A549 (cell line): Measurements from ENCODE around the gene SCYL1. TPM values are rescaled to one million over a fixed set of nuclear protein-coding genes. Genes with fewer than 3 reads are reported as not detected.

Source experiments
- ATAC-seq, 2 experiments: fragments of 200-7000 bp in 1 of 2; fragments of >200 bp in 1 of 2; cut with Nextera tagmentation in 1 of 2; cut with Tn5 transposase in 1 of 2; 3 replicates each; pipeline versions ENCODE4 v1.8.0 to v1.9.1; 2018 to 2020; ENCODE audit warnings: mild to moderate bottlenecking in 1 of 2, moderate library complexity in 1 of 2
- CTCF ChIA-PET: fragments of 300-600 bp; sonication (Branson Sonifier 250); formaldehyde crosslinking; extraction: SDS; loops from one replicate; lab custom pipeline; 2021; ENCODE audit warnings: antibody characterized with exemption, inconsistent platforms; lab: Yijun Ruan, JAX
- POLR2A ChIA-PET: fragments of 350-600 bp; formaldehyde crosslinking; extraction: SDS; loops from one replicate; lab custom pipeline; 2021; ENCODE audit warnings: antibody characterized with exemption, inconsistent platforms; lab: Yijun Ruan, JAX
- DNase-seq, 2 experiments: peaks; one replicate each; pipeline versions ENCODE4 v3.0.0 to v3.0.0-alpha.2; 2011 to 2016; ENCODE audit warnings: low read depth in 1 of 2, low spot score in 1 of 2
- FAIRE-seq: peaks from 2 replicates; lab custom pipeline; 2011; peaks lifted over from hg19 to GRCh38; lab: Jason Lieb, UNC
- H3K27ac ChIP-seq, 2 experiments: fragments of >200 bp; sonication (Bioruptor Twin); formaldehyde crosslinking; 3 replicates each; pipeline ENCODE4 v1.5.1; 2016 to 2017
- H3K4me1 ChIP-seq: fragments of >200 bp; sonication (Bioruptor Twin); formaldehyde crosslinking; 3 replicates; pipeline ENCODE4 v1.6.1; 2016
- H3K4me2 ChIP-seq: fragments of >200 bp; sonication (Bioruptor Twin); formaldehyde crosslinking; 3 replicates; pipeline ENCODE4 v1.6.1; 2016
- H3K4me3 ChIP-seq: fragments of >200 bp; sonication (Bioruptor Twin); formaldehyde crosslinking; 3 replicates; pipeline ENCODE4 v1.5.1; 2016
- H3K9me3 ChIP-seq: fragments of >200 bp; sonication (Bioruptor Twin); formaldehyde crosslinking; 3 replicates; pipeline ENCODE4 v1.6.1; 2016
- CBX2 ChIP-seq: fragments of 200-600 bp; sonication (generic); IDR thresholded peaks from 2 replicates; pipeline ENCODE4 v1.6.1; 2016; ENCODE audit warnings: low read depth, mild to moderate bottlenecking, borderline replicate concordance
- EHF ChIP-seq: fragments of 250-450 bp; sonication (Bioruptor Pico); IDR thresholded peaks from 2 replicates; pipeline ENCODE4 v1.5.0; 2020; ENCODE audit warnings: mild to moderate bottlenecking
- FOSB ChIP-seq: fragments of 250-450 bp; sonication (Bioruptor Pico); IDR thresholded peaks from 2 replicates; pipeline ENCODE4 v1.5.0; 2020; ENCODE audit warnings: mild to moderate bottlenecking, moderate library complexity
- FOSL2 ChIP-seq, 2 experiments: fragments of 450-650 bp in 1 of 2; fragments of >200 bp in 1 of 2; sonication (Bioruptor Twin) in 1 of 2; formaldehyde crosslinking; IDR thresholded peaks; 2 replicates each; pipeline versions ENCODE4 v1.5.0 to v1.6.1; 2016 to 2020; ENCODE audit warnings: mild to moderate bottlenecking in 1 of 2, moderate library complexity in 1 of 2
- FOXS1 ChIP-seq: fragments of 250-450 bp; sonication (Bioruptor Pico); IDR thresholded peaks from 2 replicates; pipeline ENCODE4 v1.5.0; 2020; ENCODE audit warnings: mild to moderate bottlenecking, moderate library complexity
- GATA3 ChIP-seq: IDR thresholded peaks from 2 replicates; pipeline ENCODE4 v1.6.1; 2012; ENCODE audit warnings: borderline replicate concordance
- HDAC2 ChIP-seq: fragments of 200-600 bp; sonication (generic); IDR thresholded peaks from 2 replicates; pipeline ENCODE4 v1.6.1; 2016
- HOXA7 ChIP-seq: fragments of 250-450 bp; sonication (Bioruptor Pico); IDR thresholded peaks from 2 replicates; pipeline ENCODE4 v1.5.0; 2020; ENCODE audit warnings: mild to moderate bottlenecking, moderate library complexity
- MAX ChIP-seq: IDR thresholded peaks from 2 replicates; pipeline ENCODE4 v1.6.1; 2012
- MAZ ChIP-seq: fragments of 150-350 bp; IDR thresholded peaks from 2 replicates; pipeline ENCODE4 v1.6.1; 2014; ENCODE audit warnings: antibody characterized with exemption, low read depth, low read length, borderline replicate concordance
- NPAS2 ChIP-seq: fragments of 250-450 bp; sonication (Bioruptor Pico); IDR thresholded peaks from 2 replicates; pipeline ENCODE4 v1.8.0; 2022; ENCODE audit warnings: mild to moderate bottlenecking, moderate library complexity, borderline replicate concordance
- NR3C1 ChIP-seq: fragments of >200 bp; sonication (Bioruptor Twin); formaldehyde crosslinking; IDR thresholded peaks from 3 replicates; pipeline ENCODE4 v1.6.1; 2017
- PHF8 ChIP-seq: fragments of 200-600 bp; sonication (generic); IDR thresholded peaks from 2 replicates; pipeline ENCODE4 v1.6.1; 2016; ENCODE audit warnings: low read depth, mild to moderate bottlenecking, antibody characterized with exemption, moderate library complexity, borderline replicate concordance
- POLR2A ChIP-seq: IDR thresholded peaks from 2 replicates; pipeline ENCODE4 v1.6.1; 2012; ENCODE audit warnings: mild to moderate bottlenecking, low read length
- POLR2AphosphoS2 ChIP-seq: conservative IDR thresholded peaks from 2 replicates; pipeline ENCODE4 v1.6.1; 2012; ENCODE audit warnings: low read length, improper control_type of control experiment, inconsistent platforms
- REST ChIP-seq: fragments of 200-600 bp; sonication (generic); IDR thresholded peaks from 2 replicates; pipeline ENCODE4 v1.6.1; 2016; ENCODE audit warnings: antibody characterized with exemption, mild to moderate bottlenecking, moderate library complexity
- RFX5 ChIP-seq: fragments of 450-650 bp; IDR thresholded peaks from 2 replicates; pipeline ENCODE4 v1.7.1; 2014; ENCODE audit warnings: antibody characterized with exemption, mild to moderate bottlenecking, moderate library complexity
- SMC3 ChIP-seq: fragments of >200 bp; sonication (Bioruptor Twin); formaldehyde crosslinking; IDR thresholded peaks from 3 replicates; pipeline ENCODE4 v1.6.1; 2018; ENCODE audit warnings: inconsistent platforms
- TFCP2L1 ChIP-seq: fragments of 250-450 bp; sonication (Bioruptor Pico); IDR thresholded peaks from 2 replicates; pipeline ENCODE4 v1.5.0; 2021; ENCODE audit warnings: mild to moderate bottlenecking
- ZNF302 ChIP-seq: fragments of 250-450 bp; sonication (Bioruptor Pico); IDR thresholded peaks from 2 replicates; pipeline ENCODE4 v1.9.0; 2021; ENCODE audit warnings: inconsistent platforms, mild to moderate bottlenecking, moderate library complexity
- WGBS: methylation state at CpG from one replicate; pipeline ENCODE4 v1.1.6; 2017; ENCODE audit errors: missing lambda C conversion rate; 5-methylcytosine and 5-hydroxymethylcytosine counted together
- polyA plus RNA-seq, 4 experiments: library from polyadenylated mRNA; depleted of rRNA in 3 of 4; stranded (reverse); fragments of >200 nt; fragmentation: RNase III in 1 of 4; extraction: RNeasy Plus Mini Kit Qiagen cat#74134 plus additional on column Dnase treatment in 1 of 4; gene quantifications; 2 replicates in 3 of 4; 3 replicates in 1 of 4; pipeline ENCODE4 v1.2.3, GENCODE V29; 2011 to 2017
- TF ChIP-seq, protein P1 (sequence below): fragments of 150-350 bp; IDR thresholded peaks from 2 replicates; pipeline ENCODE4 v1.6.1; 2014; ENCODE audit warnings: low read depth, mild to moderate bottlenecking, low read length

Gene SCYL1
- polyA plus RNA-seq, 2 of the 4 experiments (the other 2 are of a cell fraction) = 30.8 to 46.8 TPM

DNA sequence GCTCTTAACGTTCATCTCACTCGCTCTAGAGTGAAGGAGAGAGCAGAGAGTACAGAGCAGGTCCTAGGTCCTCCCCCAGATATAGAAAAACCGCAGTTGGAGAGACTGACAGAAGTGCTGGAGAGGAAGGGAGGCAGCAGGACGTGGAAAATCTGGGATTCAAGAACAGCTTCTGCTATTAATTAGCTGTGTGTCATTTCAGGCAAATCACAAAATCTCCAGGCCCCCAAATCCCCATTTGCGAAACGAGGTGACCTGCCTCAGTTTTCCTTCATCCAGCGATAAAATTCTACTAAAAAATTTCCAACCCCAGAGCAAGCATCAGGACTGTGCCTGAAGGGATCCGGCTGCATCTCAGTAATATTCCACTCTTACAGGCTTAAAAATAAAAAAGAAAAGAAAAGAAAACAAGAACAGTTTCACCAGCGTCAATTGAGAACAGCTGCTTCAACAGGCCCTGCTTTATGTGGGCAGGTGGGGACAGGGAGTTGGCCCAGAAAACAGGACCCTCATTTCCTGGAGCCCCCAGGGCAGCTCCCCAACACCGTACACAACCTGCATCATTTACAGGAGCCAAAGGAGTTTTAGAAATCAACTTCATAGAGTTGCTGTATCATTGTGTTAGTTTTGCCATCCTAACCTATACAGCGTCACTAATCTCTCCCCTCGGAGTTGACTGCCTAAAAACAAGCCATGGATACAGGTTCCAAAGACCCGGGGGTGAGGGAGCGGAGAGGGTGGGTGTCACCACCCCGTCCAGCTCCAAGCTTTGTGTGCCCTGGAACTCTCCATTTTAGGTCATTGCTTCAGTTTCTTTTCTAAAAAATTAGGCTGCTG, 28.4 kb upstream of the SCYL1 start:
- FAIRE-seq = no peak
- TF ChIP-seq RFX5 (no peak), MAX (no peak), NPAS2 (CRISPR knock-in tag) (0 out of 2 replicates have a peak, but pooled peaks have one; percentile 3), FOSL2 (IDR thresholded peaks at IDR 0.05) (no peak), FOSL2 (CRISPR knock-in tag; IDR thresholded peaks at IDR 0.05) (no peak), SMC3 (no peak), POLR2A (0 out of 2 replicates have a peak, but pooled peaks have one; percentile 11), POLR2AphosphoS2 (no peak), NR3C1 (no peak), EHF (CRISPR knock-in tag) (peak; percentile 44; the same call in 1 of the 2 replicates), PHF8 (no peak), TFCP2L1 (no peak), GATA3 (no peak), MAZ (no peak), HDAC2 (no peak), FOXS1 (CRISPR knock-in tag) (0 out of 2 replicates have a peak, but pooled peaks have one; percentile 25), HOXA7 (CRISPR knock-in tag) (peak; percentile 87), CBX2 (no peak), REST (no peak), FOSB (CRISPR knock-in tag) (peak; percentile 83), ZNF302 (CRISPR knock-in tag) (no peak)
- TF ChIP-seq, protein P1, sequence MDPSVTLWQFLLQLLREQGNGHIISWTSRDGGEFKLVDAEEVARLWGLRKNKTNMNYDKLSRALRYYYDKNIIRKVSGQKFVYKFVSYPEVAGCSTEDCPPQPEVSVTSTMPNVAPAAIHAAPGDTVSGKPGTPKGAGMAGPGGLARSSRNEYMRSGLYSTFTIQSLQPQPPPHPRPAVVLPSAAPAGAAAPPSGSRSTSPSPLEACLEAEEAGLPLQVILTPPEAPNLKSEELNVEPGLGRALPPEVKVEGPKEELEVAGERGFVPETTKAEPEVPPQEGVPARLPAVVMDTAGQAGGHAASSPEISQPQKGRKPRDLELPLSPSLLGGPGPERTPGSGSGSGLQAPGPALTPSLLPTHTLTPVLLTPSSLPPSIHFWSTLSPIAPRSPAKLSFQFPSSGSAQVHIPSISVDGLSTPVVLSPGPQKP = no peak
- Histone ChIP-seq H3K4me1 (peaks cover 62% of the 10 kb centered on the region), H3K9me3 (no peaks in the 10 kb centered on the region), H3K4me3 (peak overlapping the region; percentile 30; the same call in 2 of the 3 replicates), H3K4me2 (peak overlapping the region; percentile 98), H3K27ac (peak overlapping the region; percentile 98 to 100)
- no peak; a peak in 1 of 6 replicates for ATAC-seq
- CTCF ChIA-PET = interaction anchor here (0.6 to 30.0 kb wide), 13 partner anchors 9 to 933 kb away, joined by 3 to 947 read pairs (median 5); partner anchors contain the start of gene SLC25A45
- DNase-seq = no peak
- WGBS = 29% methylated on average over 15 of the region's 15 CpGs
- POLR2A ChIA-PET = interaction anchor here (0.7 to 26.7 kb wide), 11 partner anchors 7 to 125 kb away, joined by 3 to 1006 read pairs (median 58); partner anchors contain the start of gene NEAT1
